H1 (cell line): ENCODE measurements around the gene ADGRG1. TPM values are rescaled to one million over a fixed set of nuclear protein-coding genes. Genes with fewer than 3 reads are reported as not detected.

Source experiments
- CTCF ChIA-PET: fragments of 300-600 bp; sonication (Branson Sonifier 250); formaldehyde crosslinking; loops from one replicate; lab custom pipeline; 2021; ENCODE audit not compliant: partially characterized antibody; lab: Charles Lee
- POLR2A ChIA-PET: fragments of 300-600 bp; sonication (Branson Sonifier 250); formaldehyde crosslinking; loops from one replicate; lab custom pipeline; 2021; ENCODE audit warnings: inconsistent platforms; ENCODE audit not compliant: partially characterized antibody; lab: Charles Lee
- DNase-seq, 2 experiments: peaks; one replicate each; pipeline versions ENCODE4 v3.0.0 to v3.0.0-alpha.2; 2010 to 2022; ENCODE audit warnings: low spot score in 2 of 2, low read depth in 1 of 2, mixed read lengths in 1 of 2
- FAIRE-seq: peaks from 2 replicates; lab custom pipeline; 2011; peaks lifted over from hg19 to GRCh38; lab: Jason Lieb, UNC
- H2AFZ ChIP-seq: 2 replicates; pipeline ENCODE4 v1.8.1; 2012; ENCODE audit warnings: low read length, inconsistent platforms
- H2AK5ac ChIP-seq: 2 replicates; pipeline ENCODE4 v1.6.1; 2013; ENCODE audit warnings: low read depth, low read length
- H2BK120ac ChIP-seq: replicated peaks from 2 replicates; pipeline ENCODE3; 2013; ENCODE audit warnings: low read depth, low read length, inconsistent platforms
- H2BK12ac ChIP-seq: 2 replicates; pipeline ENCODE4 v1.6.1; 2013; ENCODE audit warnings: low read depth, low read length
- H2BK15ac ChIP-seq: 2 replicates; pipeline ENCODE4 v1.6.1; 2013; ENCODE audit warnings: low read length
- H2BK20ac ChIP-seq: 2 replicates; pipeline ENCODE4 v1.6.1; 2013; ENCODE audit warnings: low read length
- H2BK5ac ChIP-seq: 2 replicates; pipeline ENCODE4 v1.6.1; 2013; ENCODE audit warnings: low read depth, low read length
- H3K14ac ChIP-seq: 2 replicates; pipeline ENCODE4 v1.6.1; 2013; ENCODE audit warnings: inconsistent platforms; ENCODE audit not compliant: insufficient read length
- H3K18ac ChIP-seq: 2 replicates; pipeline ENCODE4 v1.6.1; 2013; ENCODE audit warnings: low read length; ENCODE audit errors: extremely low read depth
- H3K23ac ChIP-seq: 2 replicates; pipeline ENCODE4 v1.6.1; 2013; ENCODE audit warnings: inconsistent platforms; ENCODE audit not compliant: insufficient read length
- H3K23me2 ChIP-seq: 2 replicates; pipeline ENCODE4 v1.6.1; 2013; ENCODE audit warnings: low read depth, low read length
- H3K27ac ChIP-seq: 2 replicates; pipeline ENCODE4 v1.6.1; 2011; ENCODE audit warnings: low read depth, low read length, inconsistent platforms
- H3K27me3 ChIP-seq, 4 experiments: replicated peaks in 1 of 4; 1 replicate in 1 of 4; 2 replicates in 3 of 4; pipeline versions ENCODE4 v1.6.1 to v1.8.1; 2011 to 2013; ENCODE audit warnings: low read length in 3 of 4, mild to moderate bottlenecking in 3 of 4, inconsistent platforms in 2 of 4, mixed read lengths in 2 of 4, moderate library complexity in 1 of 4; ENCODE audit not compliant: control insufficient read depth in 3 of 4, insufficient read depth in 3 of 4; ENCODE audit errors: extremely low read depth in 1 of 4
- H3K36me3 ChIP-seq, 4 experiments: 2 replicates each; pipeline versions ENCODE4 v1.6.1 to v1.8.1; 2011 to 2013; ENCODE audit warnings: mild to moderate bottlenecking in 4 of 4, low read length in 3 of 4, moderate library complexity in 2 of 4, control low read depth in 1 of 4, inconsistent platforms in 1 of 4; ENCODE audit not compliant: insufficient read depth in 4 of 4, control insufficient read depth in 2 of 4
- H3K4ac ChIP-seq: replicated peaks from 2 replicates; pipeline ENCODE3; 2013; ENCODE audit warnings: low read length, low read depth, mixed read lengths, inconsistent platforms; ENCODE audit not compliant: insufficient read length
- H3K4me1 ChIP-seq, 4 experiments: replicated peaks in 1 of 4; 1 replicate in 1 of 4; 2 replicates in 3 of 4; pipeline versions ENCODE4 v1.6.1 to v1.8.1; 2011 to 2013; ENCODE audit warnings: low read length in 3 of 4, inconsistent platforms in 2 of 4, mixed read lengths in 1 of 4; ENCODE audit not compliant: insufficient read depth in 4 of 4, control insufficient read depth in 3 of 4
- H3K4me2 ChIP-seq, 2 experiments: 2 replicates each; pipeline versions ENCODE4 v1.6.1 to v1.8.1; 2011 to 2013; ENCODE audit warnings: low read depth in 2 of 2, low read length in 2 of 2, control low read depth in 1 of 2, inconsistent platforms in 1 of 2, mild to moderate bottlenecking in 1 of 2; ENCODE audit not compliant: insufficient read depth in 1 of 2
- H3K4me3 ChIP-seq, 4 experiments: fragments of 200-600, 300-600 bp in 1 of 4; sonication (generic), shearing (Covaris generic), sonication (Bioruptor Twin) in 1 of 4; 2 replicates each; pipeline versions ENCODE4 v1.5.1 to v1.8.1; 2011 to 2016; ENCODE audit warnings: low read length in 4 of 4, low read depth in 3 of 4, control low read depth in 2 of 4, inconsistent platforms in 2 of 4, mild to moderate bottlenecking in 2 of 4, mixed read lengths in 1 of 4, moderate library complexity in 1 of 4; ENCODE audit not compliant: insufficient read depth in 2 of 4; ENCODE audit errors: extremely low read depth in 1 of 4
- H3K56ac ChIP-seq: replicated peaks from 2 replicates; pipeline ENCODE3; 2013; ENCODE audit warnings: low read depth, mild to moderate bottlenecking, mixed read lengths, low read length, inconsistent platforms; ENCODE audit not compliant: insufficient read length
- H3K79me1 ChIP-seq: 2 replicates; pipeline ENCODE4 v1.6.1; 2013; ENCODE audit warnings: low read depth, low read length, control low read depth
- H3K79me2 ChIP-seq, 2 experiments: 2 replicates each; pipeline versions ENCODE4 v1.6.1 to v1.8.1; 2012 to 2013; ENCODE audit warnings: low read length in 2 of 2, mild to moderate bottlenecking in 2 of 2, inconsistent platforms in 1 of 2; ENCODE audit not compliant: insufficient read depth in 2 of 2, control insufficient read depth in 1 of 2
- H3K9ac ChIP-seq, 4 experiments: replicated peaks in 1 of 4; 1 replicate in 1 of 4; 2 replicates in 3 of 4; pipeline versions ENCODE4 v1.6.1 to v1.8.1; 2011 to 2013; ENCODE audit warnings: low read depth in 3 of 4, low read length in 3 of 4, control low read depth in 2 of 4, mild to moderate bottlenecking in 2 of 4, moderate library complexity in 2 of 4, inconsistent platforms in 1 of 4; ENCODE audit errors: extremely low read depth in 1 of 4
- H3K9me3 ChIP-seq, 2 experiments: 2 replicates each; pipeline versions ENCODE4 v1.6.1 to v1.8.1; 2012 to 2013; ENCODE audit warnings: mild to moderate bottlenecking in 2 of 2, moderate library complexity in 2 of 2, control low read depth in 1 of 2, inconsistent platforms in 1 of 2, low read depth in 1 of 2, low read length in 1 of 2, mixed read lengths in 1 of 2; ENCODE audit not compliant: insufficient read depth in 2 of 2
- H4K20me1 ChIP-seq, 2 experiments: replicated peaks in 1 of 2; 2 replicates each; pipeline versions ENCODE3 to v1.8.1; 2011 to 2013; ENCODE audit warnings: inconsistent platforms in 2 of 2, low read length in 2 of 2, mild to moderate bottlenecking in 1 of 2; ENCODE audit not compliant: insufficient read depth in 2 of 2, control insufficient read depth in 1 of 2
- H4K5ac ChIP-seq: 2 replicates; pipeline ENCODE4 v1.6.1; 2013; ENCODE audit warnings: low read length, low read depth, mixed read lengths, inconsistent platforms; ENCODE audit not compliant: insufficient read length
- H4K8ac ChIP-seq: 2 replicates; pipeline ENCODE4 v1.8.0; 2013; ENCODE audit warnings: mild to moderate bottlenecking, moderate library complexity, low read length, inconsistent platforms; ENCODE audit not compliant: insufficient read depth; ENCODE audit errors: extremely low read depth
- H4K91ac ChIP-seq: replicated peaks from 2 replicates; pipeline ENCODE3; 2013; ENCODE audit warnings: low read length, mixed read lengths, inconsistent platforms; ENCODE audit not compliant: insufficient read length
- ATF3 ChIP-seq: IDR thresholded peaks from 2 replicates; pipeline ENCODE4 v1.6.1; 2011; ENCODE audit warnings: low read depth, mild to moderate bottlenecking, low read length; ENCODE audit not compliant: insufficient read depth
- BRCA1 ChIP-seq: IDR thresholded peaks from 2 replicates; pipeline ENCODE4 v1.6.1; 2012; ENCODE audit warnings: low read depth, low read length, improper control_type of control experiment
- CTBP2 ChIP-seq: IDR thresholded peaks from 2 replicates; pipeline ENCODE4 v1.7.0; 2011; ENCODE audit warnings: borderline replicate concordance, mild to moderate bottlenecking, moderate library complexity, mixed read lengths, low read length; ENCODE audit not compliant: insufficient read depth, insufficient read length
- CTCF ChIP-seq, 3 experiments: IDR thresholded peaks; 1 replicate in 2 of 3; 2 replicates in 1 of 3; pipeline versions ENCODE4 v1.5.1 to v1.6.1; 2011; ENCODE audit warnings: low read length in 3 of 3, mild to moderate bottlenecking in 3 of 3, inconsistent platforms in 2 of 3, low read depth in 1 of 3, moderate library complexity in 1 of 3; ENCODE audit not compliant: insufficient read depth in 1 of 3; ENCODE audit errors: control extremely low read depth in 1 of 3
- E2F6 ChIP-seq: IDR thresholded peaks from 2 replicates; pipeline ENCODE4 v1.6.1; 2012; ENCODE audit warnings: inconsistent platforms
- PHF8 ChIP-seq: fragments of 200-600 bp; sonication (generic); conservative IDR thresholded peaks from 2 replicates; pipeline ENCODE4 v1.7.1; 2012; ENCODE audit warnings: low read depth, mild to moderate bottlenecking, inconsistent platforms, low read length, moderate library complexity
- SIX5 ChIP-seq: IDR thresholded peaks from 2 replicates; pipeline ENCODE4 v1.6.1; 2011; ENCODE audit warnings: mild to moderate bottlenecking, low read depth, low read length
- SP2 ChIP-seq: IDR thresholded peaks from 2 replicates; pipeline ENCODE4 v1.6.1; 2012; ENCODE audit warnings: mild to moderate bottlenecking, low read length, inconsistent platforms
- TAF7 ChIP-seq: optimal IDR thresholded peaks from 2 replicates; pipeline ENCODE3; 2011; ENCODE audit warnings: low read depth, mild to moderate bottlenecking, inconsistent platforms, low read length, moderate library complexity, borderline replicate concordance
- TEAD4 ChIP-seq: IDR thresholded peaks from 2 replicates; pipeline ENCODE4 v1.6.1; 2012; ENCODE audit warnings: low read depth, low read length, inconsistent platforms, mixed read lengths
- WGBS, 2 experiments: shearing (Covaris generic) in 1 of 2; methylation state at CpG; one replicate each; pipeline versions ENCODE4 v1.1.6 to v1.1.7; 2013 to 2015; ENCODE audit warnings: low lambda C conversion rate in 2 of 2, mixed read lengths in 2 of 2, inconsistent platforms in 1 of 2, low coverage in 1 of 2, missing lambda C conversion rate in 1 of 2; ENCODE audit not compliant: insufficient replicate concordance in 2 of 2, insufficient coverage in 1 of 2, insufficient read length in 1 of 2; ENCODE audit errors: extremely low coverage in 1 of 2, missing lambda C conversion rate in 1 of 2; 5-methylcytosine and 5-hydroxymethylcytosine counted together
- polyA plus RNA-seq, 7 experiments: library from polyadenylated mRNA; depleted of rRNA in 3 of 7; stranded (reverse) in 5 of 7; unstranded in 2 of 7; fragments of >200 nt in 5 of 7; fragments of 200-250 nt in 2 of 7; gene quantifications; 1 replicate in 5 of 7; 2 replicates in 1 of 7; 4 replicates in 1 of 7; pipeline versions ENCODE4 v1.2.1 to v1.2.3, GENCODE V29; 2011 to 2013; ENCODE audit warnings: missing spikeins in 2 of 7, mixed read lengths in 2 of 7
- total RNA-seq: library from RNA; stranded (reverse); fragmentation: NEBNext Ultra II Directional; extraction: Animal tissue kit (Norgen Biotek cat#: 25700); gene quantifications from 2 replicates; pipeline ENCODE4 v1.2.1, GENCODE V29; 2021

ADGRG1 gene
- total and polyA plus RNA-seq, 2 of the 8 experiments (the other 6 are each of a cell fraction or from before 2014, with no cell fraction given) = 1.3 to 2.6 TPM

- FAIRE-seq (no peak), DNase-seq (no peak)
- Histone ChIP-seq H3K18ac (no peak overlapping the region), H3K23me2 (no peaks in the 10 kb centered on the region; the same call in 1 of the 2 replicates), H3K4me3 (no peak overlapping the region), H2BK15ac (no peak overlapping the region), H3K79me2 (no peaks in the 10 kb centered on the region), H3K36me3 (no peaks in the 10 kb centered on the region), H2BK5ac (no peak overlapping the region), H4K91ac (no peak overlapping the region), H3K9ac (no peak overlapping the region), H4K8ac (no peak overlapping the region), H3K14ac (no peak overlapping the region), H3K27me3 (peaks cover 0 to 4% (median under 1%) of the 10 kb centered on the region in 4 experiments; a peak in 2 of 7 replicates), H2AFZ (no peak overlapping the region), H3K23ac (no peak overlapping the region), H3K4ac (no peak overlapping the region), H4K5ac (no peak overlapping the region), H2BK20ac (no peak overlapping the region), H2BK120ac (no peak overlapping the region), H2AK5ac (no peak overlapping the region), H3K56ac (no peak overlapping the region), H3K4me1 (no peaks in the 10 kb centered on the region; a peak in 1 of 7 replicates), H3K4me2 (no peak overlapping the region), H2BK12ac (no peak overlapping the region), H3K27ac (no peak overlapping the region), H4K20me1 (no peaks in the 10 kb centered on the region), H3K79me1 (no peaks in the 10 kb centered on the region), H3K9me3 (peaks cover 0 to 5% of the 10 kb centered on the region in 2 experiments; a peak in 1 of 4 replicates)
- ChIA-PET POLR2A (no interaction called here), CTCF (interaction anchor here (1.3 to 4.4 kb wide), 5 partner anchors 12 to 60 kb away, joined by 3 to 45 read pairs (median 14); no protein-coding TSS in a partner anchor)
- WGBS, 2 experiments = 90% methylated on average over 7 of the region's 7 CpGs; no CpG with 5 or more reads in 1 of the 2 experiments
- TF ChIP-seq SP2 (no peak), PHF8 (no peak), BRCA1 (no peak), TAF7 (no peak), CTBP2 (no peak), CTCF (IDR thresholded peaks at IDR 0.05; ENCODE audit: control extremely low read depth in 1 of 3, insufficient read depth in 1 of 3, low read depth in 1 of 3, low read length in 3 of 3) (no peak), TEAD4 (no peak), E2F6 (no peak), SIX5 (no peak), ATF3 (no peak)
These were observed 39.6 kb upstream of the ADGRG1 start for GRCh38 chr16:57588831-57589230.
